Measurements from ENCODE around the gene PRKAG2.
"Not testable (repeated sequence)": the region's sequence is repeated elsewhere in the genome, so short reads cannot be mapped to it uniquely, and the experiment has no call there.

DNA sequence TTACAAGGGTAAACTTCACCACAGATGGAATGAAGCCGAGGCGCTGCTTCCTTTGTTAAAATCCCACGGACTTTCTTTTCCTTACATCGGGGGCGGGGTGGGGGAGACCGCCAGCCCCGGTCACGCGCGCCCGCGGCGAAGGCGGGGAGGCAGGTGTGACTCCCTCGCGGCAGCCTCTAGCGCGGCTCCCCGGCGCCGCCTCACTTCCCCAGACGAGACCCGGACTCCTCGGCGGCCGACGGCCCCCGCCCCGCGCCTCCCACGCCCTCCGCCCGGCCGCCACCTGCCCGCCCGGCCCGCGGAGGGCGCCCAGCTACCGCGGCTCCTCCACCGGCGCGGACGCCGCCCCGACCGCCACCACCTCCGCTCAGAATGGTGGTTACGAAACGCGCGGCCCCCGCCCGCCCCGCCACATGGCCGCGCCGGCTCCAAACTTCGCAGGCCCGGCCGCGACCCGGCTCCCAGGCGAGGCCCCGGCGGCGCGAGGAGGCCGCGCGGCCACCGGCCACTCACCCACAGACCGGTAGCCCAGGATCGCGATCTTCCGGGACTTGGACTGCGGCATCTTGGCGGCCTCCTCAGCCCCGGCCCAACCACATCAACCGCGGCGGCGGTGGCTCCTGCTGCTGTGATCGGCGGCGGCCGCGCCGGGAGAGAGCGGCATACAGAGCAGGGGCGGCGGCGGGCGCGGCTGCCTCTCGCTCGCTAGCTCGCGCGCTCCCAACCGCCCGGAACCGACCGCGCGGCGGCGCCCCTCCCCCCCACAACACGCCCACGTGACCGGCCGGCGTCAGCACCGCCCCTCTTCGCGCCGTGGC lies 357.8 kb downstream of the PRKAG2 start:
- TF ChIP-seq, protein P1, sequence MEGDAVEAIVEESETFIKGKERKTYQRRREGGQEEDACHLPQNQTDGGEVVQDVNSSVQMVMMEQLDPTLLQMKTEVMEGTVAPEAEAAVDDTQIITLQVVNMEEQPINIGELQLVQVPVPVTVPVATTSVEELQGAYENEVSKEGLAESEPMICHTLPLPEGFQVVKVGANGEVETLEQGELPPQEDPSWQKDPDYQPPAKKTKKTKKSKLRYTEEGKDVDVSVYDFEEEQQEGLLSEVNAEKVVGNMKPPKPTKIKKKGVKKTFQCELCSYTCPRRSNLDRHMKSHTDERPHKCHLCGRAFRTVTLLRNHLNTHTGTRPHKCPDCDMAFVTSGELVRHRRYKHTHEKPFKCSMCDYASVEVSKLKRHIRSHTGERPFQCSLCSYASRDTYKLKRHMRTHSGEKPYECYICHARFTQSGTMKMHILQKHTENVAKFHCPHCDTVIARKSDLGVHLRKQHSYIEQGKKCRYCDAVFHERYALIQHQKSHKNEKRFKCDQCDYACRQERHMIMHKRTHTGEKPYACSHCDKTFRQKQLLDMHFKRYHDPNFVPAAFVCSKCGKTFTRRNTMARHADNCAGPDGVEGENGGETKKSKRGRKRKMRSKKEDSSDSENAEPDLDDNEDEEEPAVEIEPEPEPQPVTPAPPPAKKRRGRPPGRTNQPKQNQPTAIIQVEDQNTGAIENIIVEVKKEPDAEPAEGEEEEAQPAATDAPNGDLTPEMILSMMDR (IDR thresholded peaks at IDR 0.05): not testable (repeated sequence)
- TF ChIP-seq POLR2A (IDR thresholded peaks at IDR 0.05): not testable (repeated sequence)
